ENCODE results near the gene CYP2D6.

The CYP2D6 gene

DNA sequence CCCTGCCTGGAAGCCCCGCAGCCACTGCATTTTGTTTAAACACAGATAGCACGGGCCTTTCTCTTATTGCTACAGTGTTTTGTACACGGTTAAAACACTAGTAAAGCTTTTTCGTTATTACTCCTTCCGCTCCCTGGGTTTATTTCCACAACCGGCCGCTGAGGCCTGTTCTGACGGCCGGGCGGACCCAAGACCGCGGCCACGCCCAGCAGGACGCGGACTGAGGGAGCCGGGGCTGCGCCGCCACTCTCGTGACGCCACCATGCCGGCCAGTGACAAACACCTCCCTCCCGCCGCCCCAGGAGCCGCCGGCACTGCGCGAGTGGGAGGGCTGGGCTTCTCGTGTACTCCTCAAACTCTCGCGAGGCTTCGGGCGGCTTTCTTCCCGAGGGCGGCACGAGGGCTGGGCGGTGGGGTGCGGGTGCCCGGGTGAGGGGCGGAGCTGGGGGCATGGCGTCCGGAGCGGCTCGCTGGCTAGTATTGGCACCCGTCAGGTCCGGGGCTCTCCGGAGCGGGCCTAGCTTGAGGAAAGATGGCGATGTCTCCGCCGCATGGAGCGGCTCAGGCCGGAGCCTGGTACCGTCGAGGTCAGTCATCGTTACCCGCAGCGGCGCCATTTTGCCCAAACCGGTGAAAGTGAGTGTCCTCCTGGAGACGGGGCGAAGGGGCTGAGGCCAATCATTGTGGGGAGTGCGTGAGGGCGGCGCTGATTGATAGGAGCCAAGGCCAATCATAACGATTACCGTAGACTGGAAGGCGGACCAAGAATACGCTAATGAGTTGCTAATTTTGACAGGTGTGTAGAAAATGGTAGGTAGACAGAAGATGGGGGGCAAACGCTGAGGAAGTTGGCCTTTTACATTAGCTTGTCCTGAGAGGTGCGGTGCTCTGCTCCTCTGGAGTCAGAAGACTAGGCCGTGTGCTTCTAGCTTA is 51.0 kb downstream of the CYP2D6 start, which contains the start of gene SMDT1:
TSS of gene SMDT1 (plus strand) at position 382 of the 933 bp plus-strand sequence. CDS start at position 451, 69 bp downstream.
- Histone ChIP-seq H3K4me3 (peak within 1 kb of the TSS; percentile 65 to 67), H3K9me3 (no peaks in the 10 kb centered on the region), H3K4me1 (peaks cover 0 to 57% (median 38%) of the 10 kb centered on the region in 4 donors), H3K27ac (peak within 1 kb of the TSS; percentile 97 to 100), H3K36me3 (peaks cover 3 to 51% (median 26%) of the 10 kb centered on the region in 3 donors), H3K27me3 (no peaks in the 10 kb centered on the region)
- intact Hi-C loops (cut with DNase I; ENCODE audit: low total_unique reads): loop anchor here (5.0 to 10.0 kb wide), 3 partner anchors 193 to 265 kb away; partner anchors contain the start of genes SREBF2 and TCF20
- DNase-seq: peak; percentile 99 to 100
- TF ChIP-seq, protein P1, sequence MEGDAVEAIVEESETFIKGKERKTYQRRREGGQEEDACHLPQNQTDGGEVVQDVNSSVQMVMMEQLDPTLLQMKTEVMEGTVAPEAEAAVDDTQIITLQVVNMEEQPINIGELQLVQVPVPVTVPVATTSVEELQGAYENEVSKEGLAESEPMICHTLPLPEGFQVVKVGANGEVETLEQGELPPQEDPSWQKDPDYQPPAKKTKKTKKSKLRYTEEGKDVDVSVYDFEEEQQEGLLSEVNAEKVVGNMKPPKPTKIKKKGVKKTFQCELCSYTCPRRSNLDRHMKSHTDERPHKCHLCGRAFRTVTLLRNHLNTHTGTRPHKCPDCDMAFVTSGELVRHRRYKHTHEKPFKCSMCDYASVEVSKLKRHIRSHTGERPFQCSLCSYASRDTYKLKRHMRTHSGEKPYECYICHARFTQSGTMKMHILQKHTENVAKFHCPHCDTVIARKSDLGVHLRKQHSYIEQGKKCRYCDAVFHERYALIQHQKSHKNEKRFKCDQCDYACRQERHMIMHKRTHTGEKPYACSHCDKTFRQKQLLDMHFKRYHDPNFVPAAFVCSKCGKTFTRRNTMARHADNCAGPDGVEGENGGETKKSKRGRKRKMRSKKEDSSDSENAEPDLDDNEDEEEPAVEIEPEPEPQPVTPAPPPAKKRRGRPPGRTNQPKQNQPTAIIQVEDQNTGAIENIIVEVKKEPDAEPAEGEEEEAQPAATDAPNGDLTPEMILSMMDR (IDR thresholded peaks at IDR 0.05): peak in 1 of 2 experiments; percentile 3

DNA sequence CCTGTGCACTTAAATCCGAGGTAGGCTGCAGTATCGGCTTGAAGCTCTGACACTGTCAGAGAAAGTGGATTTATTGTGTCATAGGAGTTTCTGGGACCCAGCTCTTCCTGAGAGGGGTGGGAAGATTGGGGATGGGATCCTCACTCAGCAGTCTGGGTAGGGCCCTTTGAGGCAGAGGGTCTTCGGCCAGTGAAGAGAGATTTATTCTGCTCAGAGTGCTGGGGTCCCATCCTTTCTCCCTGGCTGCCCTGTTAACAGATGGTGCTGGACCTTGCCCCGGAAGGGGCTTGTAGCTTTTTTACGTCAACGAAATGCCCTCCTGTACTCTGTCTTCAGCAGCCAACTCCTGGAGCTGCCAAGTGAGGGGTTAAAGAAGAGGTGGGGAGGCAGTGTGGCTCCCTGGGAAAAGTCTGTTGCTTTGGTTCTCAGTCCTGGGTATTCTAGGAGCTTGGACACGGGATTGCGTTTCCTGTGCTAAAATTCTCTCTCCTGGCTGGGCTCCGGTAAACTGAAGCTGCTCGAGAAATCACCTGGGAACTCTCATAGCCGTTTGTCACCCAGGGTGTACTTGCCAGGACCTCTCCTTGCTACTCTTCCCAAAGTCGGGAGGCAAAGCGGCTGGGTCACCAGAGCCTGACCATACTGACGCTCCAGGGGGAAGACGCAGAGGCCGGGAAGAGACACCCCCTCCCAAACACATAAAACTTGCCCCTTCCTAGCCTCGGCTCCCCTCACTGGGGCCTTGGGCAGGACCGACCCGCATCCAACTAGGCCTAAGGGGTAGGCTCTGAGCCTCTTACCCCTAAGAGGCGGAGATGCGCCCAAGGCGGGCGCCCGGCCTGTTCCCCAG is 51.9 kb downstream of the CYP2D6 start:
- DNase-seq: peak in 1 of 2 donors; percentile 76
- Histone ChIP-seq H3K4me1 (peaks cover 0 to 62% (median 44%) of the 10 kb centered on the region in 4 donors), H3K36me3 (peaks cover 0 to 42% (median 25%) of the 10 kb centered on the region in 3 donors), H3K27ac (peak overlapping the region; percentile 97 to 100), H3K9me3 (no peaks in the 10 kb centered on the region), H3K27me3 (no peaks in the 10 kb centered on the region), H3K4me3 (peak overlapping the region; percentile 65 to 67)
- intact Hi-C loops (cut with DNase I; ENCODE audit: low total_unique reads): loop anchor here (10.0 kb wide), 1 partner anchor 244 kb away; the partner anchor contains the start of gene SREBF2
- TF ChIP-seq, protein P1 (IDR thresholded peaks at IDR 0.05): no peak

DNA sequence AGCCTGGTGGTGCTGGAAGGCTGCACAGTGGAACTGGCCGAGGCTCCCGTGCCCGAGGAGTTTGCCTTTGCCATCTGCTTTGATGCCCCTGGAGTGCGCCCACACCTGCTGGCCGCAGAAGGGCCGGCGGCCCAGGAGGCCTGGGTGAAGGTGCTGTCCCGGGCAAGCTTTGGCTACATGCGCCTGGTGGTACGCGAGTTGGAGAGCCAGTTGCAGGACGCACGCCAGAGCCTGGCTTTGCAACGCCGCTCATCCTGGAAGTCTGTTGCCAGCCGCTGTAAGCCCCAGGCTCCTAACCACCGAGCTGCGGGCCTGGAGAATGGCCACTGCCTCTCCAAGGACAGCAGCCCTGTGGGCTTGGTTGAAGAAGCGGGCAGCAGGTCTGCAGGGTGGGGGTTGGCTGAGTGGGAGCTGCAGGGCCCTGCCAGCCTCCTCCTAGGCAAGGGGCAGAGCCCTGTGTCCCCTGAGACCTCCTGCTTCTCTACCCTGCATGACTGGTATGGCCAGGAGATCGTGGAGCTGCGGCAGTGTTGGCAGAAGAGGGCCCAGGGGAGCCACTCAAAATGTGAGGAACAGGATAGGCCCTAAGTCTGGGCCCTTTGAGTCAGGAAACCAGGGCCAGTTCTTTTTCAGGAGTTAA is 53.0 kb downstream of the CYP2D6 start:
- DNase-seq: peak in 1 of 2 donors; percentile 72
- H3K4me3 ChIP-seq: no peak overlapping the region
- H3K9me3 ChIP-seq: no peaks in the 10 kb centered on the region
- intact Hi-C loops (cut with DNase I; ENCODE audit: low total_unique reads): loop anchor here (10.0 kb wide), 1 partner anchor 243 kb away; the partner anchor contains the start of gene SREBF2
- TF ChIP-seq, protein P1 (IDR thresholded peaks at IDR 0.05): no peak
- H3K27me3 ChIP-seq: no peaks in the 10 kb centered on the region
- peaks cover 0 to 67% (median 46%) of the 10 kb centered on the region in 4 donors for H3K4me1 ChIP-seq
- peaks cover 0 to 31% (median 18%) of the 10 kb centered on the region in 3 donors for H3K36me3 ChIP-seq
- H3K27ac ChIP-seq: peak overlapping the region; percentile 97 to 100

DNA sequence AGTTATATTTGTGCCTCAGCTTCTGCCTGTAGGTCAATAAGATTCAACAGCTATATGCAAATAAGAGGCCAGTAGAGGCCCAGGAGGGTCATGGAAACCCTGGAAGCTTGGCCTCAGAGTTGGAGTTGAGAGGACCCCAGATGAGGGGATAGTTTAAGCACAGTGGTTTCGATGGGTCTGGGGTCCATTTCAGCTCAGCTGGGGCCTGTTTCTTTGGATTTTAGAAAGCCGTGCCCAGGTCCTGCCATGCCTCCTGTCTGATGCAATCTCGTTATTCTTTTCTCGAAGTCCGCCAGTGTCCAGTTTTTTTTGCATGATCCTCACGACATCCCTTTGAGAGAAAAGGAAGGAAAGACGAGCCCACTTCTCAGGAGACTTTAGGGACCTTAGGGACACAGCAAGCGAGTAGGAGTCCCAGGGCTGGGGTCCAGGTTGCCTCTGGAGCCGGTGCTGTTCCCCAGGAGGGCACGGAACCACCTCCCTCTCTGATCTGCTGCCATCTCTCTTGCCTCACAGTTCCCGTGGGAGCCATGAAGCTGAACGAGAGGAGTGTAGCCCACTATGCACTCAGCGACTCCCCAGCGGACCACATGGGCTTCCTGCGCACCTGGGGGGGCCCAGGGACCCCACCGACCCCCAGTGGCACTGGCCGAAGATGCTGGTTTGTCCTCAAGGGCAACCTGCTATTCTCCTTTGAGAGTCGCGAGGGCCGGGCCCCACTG is 53.7 kb downstream of the CYP2D6 start:
- Histone ChIP-seq H3K4me1 (peaks cover 0 to 61% (median 43%) of the 10 kb centered on the region in 4 donors), H3K27ac (peak overlapping the region; percentile 97 to 100), H3K9me3 (no peaks in the 10 kb centered on the region), H3K36me3 (peaks cover 0 to 26% (median 11%) of the 10 kb centered on the region in 3 donors), H3K4me3 (no peak overlapping the region), H3K27me3 (no peaks in the 10 kb centered on the region)
- no peak for DNase-seq
- intact Hi-C loops (cut with DNase I; ENCODE audit: low total_unique reads): loop anchor here (10.0 kb wide), 1 partner anchor 242 kb away; the partner anchor contains the start of gene SREBF2
- TF ChIP-seq, protein P1 (IDR thresholded peaks at IDR 0.05): no peak

Measured in tibial artery (tissue), 4 donors.